GM12801 (cell line): Measurements from ENCODE around the gene MGST3.

ENCODE experiments used
- CTCF ChIP-seq: IDR thresholded peaks from one replicate; pipeline ENCODE4 v1.5.1; 2011; ENCODE audit warnings: control low read depth; ENCODE audit not compliant: insufficient read length; ENCODE audit errors: extremely low read depth

The MGST3 gene

GRCh38 chr1:165631342-165632151 lies 513 bp downstream of the MGST3 start:
- no peak for TF ChIP-seq CTCF

GRCh38 chr1:165632152-165632469 lies 1.1 kb downstream of the MGST3 start:
- TF ChIP-seq CTCF, result no peak

GRCh38 chr1:165632491-165632890 lies 1.5 kb downstream of the MGST3 start:
- TF ChIP-seq CTCF, result no peak

- TF ChIP-seq CTCF, result no peak
Observed at GRCh38 chr1:165633614-165634013, 2.6 kb downstream of the MGST3 start.

- TF ChIP-seq CTCF, result no peak
Observed at GRCh38 chr1:165634154-165634921, 3.3 kb downstream of the MGST3 start.

GRCh38 chr1:165635329-165635728 lies 4.3 kb downstream of the MGST3 start:
- no peak for TF ChIP-seq CTCF

- TF ChIP-seq CTCF, result no peak
Observed at GRCh38 chr1:165635823-165636222, 4.8 kb downstream of the MGST3 start.
